ENCODE data around the gene APP.

Gene APP

GRCh38 chr21:26077521-26077920 lies 93.0 kb downstream of the APP start:
- CTCF ChIA-PET, result no interaction called here

DNA sequence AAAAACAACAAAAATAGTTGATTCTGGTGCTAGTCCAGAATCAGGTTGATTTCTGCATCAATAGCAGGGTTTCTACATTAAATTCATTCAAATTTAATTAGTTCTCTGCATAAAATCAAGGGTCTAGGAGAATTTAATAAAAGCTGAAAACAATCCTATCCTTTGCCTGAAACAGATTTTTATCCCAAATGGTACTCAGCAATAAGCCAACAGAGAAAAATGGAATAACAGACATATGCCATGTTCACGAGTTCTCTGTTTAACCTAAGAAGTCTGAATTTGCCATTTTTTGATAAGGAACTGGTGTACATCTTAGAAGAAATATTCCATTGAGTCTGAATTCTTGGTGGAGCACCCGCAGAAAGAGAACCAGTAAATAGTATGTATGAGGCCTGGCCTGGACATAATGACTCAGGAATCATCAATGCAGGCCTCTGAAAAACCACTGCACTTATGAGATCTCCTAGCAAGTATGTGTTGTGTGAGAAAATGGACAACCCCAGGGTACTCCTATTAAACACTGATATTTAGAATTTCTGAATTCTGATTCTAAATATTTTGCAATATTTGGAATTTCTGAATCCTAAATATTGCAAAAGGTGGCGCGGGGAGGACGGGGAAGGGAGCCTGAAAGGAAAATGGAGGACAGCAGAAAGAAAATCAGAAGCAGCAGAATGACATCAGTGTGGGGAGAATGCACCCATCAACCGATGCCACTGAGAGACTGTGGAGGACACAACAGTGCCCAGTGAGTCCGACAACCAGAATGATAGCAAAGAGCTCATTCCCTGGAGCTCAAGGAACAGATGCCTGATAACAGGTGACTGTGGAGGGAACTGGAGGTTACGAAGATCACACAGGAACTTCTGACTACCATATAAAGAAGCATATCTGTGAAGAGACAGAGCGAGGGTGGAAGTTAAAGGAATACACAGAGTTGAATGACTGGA lies 97.6 kb downstream of the APP start:
- no peak for DNase-seq (ENCODE audit: extremely low spot score)
- TF ChIP-seq, protein P1, sequence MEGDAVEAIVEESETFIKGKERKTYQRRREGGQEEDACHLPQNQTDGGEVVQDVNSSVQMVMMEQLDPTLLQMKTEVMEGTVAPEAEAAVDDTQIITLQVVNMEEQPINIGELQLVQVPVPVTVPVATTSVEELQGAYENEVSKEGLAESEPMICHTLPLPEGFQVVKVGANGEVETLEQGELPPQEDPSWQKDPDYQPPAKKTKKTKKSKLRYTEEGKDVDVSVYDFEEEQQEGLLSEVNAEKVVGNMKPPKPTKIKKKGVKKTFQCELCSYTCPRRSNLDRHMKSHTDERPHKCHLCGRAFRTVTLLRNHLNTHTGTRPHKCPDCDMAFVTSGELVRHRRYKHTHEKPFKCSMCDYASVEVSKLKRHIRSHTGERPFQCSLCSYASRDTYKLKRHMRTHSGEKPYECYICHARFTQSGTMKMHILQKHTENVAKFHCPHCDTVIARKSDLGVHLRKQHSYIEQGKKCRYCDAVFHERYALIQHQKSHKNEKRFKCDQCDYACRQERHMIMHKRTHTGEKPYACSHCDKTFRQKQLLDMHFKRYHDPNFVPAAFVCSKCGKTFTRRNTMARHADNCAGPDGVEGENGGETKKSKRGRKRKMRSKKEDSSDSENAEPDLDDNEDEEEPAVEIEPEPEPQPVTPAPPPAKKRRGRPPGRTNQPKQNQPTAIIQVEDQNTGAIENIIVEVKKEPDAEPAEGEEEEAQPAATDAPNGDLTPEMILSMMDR (IDR thresholded peaks at IDR 0.05; ENCODE audit: control extremely low read depth, extremely low read depth, low read depth, missing control alignments), result no peak
- ChIA-PET CTCF (interaction anchor here (0.6 to 1.7 kb wide), 3 partner anchors 11 to 48 kb away, joined by 3 to 5 read pairs (median 5); no protein-coding TSS in a partner anchor), POLR2A (no interaction called here)

More at GRCh38 chr21:26077521-26077920, 93.0 kb downstream of the APP start:
- POLR2A ChIA-PET, result no interaction called here
- TF ChIP-seq, protein P1 (IDR thresholded peaks at IDR 0.05; ENCODE audit: control extremely low read depth, extremely low read depth, low read depth, missing control alignments), result no peak
- no peak for DNase-seq (ENCODE audit: extremely low spot score)

DNA sequence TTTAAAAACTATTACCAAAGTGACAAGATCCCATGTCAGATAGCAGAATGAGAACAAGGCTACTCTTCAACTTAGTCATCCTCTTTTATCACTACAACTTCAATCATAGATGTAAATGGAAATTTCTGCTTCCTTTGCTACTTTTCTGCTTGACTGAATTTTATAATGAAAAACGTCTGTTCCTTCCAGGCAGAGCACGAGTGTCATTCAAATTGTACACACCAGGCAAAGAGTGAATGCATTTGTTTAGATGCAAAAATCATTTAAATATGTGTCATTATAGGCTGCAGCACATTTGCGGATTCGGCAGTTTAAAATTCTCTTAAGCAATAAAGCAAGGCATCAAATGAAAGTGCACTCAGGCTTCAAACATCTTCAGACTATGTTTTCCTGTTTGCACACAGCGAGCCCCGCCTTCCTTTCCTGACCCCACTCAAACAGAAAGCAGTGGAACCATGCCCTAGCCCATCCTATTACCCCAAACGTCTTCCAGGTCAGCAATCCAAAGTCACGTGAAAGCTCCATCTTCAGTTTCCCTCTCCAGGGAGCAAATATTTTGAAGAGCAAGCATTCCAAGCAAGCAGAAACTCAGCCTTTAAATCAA lies 99.6 kb downstream of the APP start:
- POLR2A ChIA-PET, result no interaction called here
- no peak for DNase-seq (ENCODE audit: extremely low spot score)

DNA sequence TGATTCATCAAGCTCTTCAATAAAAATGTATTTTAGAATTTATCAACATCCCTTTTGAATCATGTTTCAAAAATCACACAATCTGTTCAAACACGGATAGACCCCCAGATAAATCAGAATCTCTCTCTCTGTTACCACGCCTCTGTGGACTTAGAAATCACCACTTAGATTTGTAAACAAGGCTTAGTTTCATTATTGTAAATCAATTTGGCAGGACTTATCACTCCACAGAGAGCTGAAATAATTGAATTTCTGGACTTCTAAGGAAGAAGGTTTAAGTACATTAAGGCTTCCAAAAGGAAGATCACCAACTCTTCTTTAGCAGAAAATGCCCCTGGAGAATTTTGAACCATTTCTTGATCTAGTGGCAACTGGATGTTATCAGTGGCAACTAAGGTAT lies 100.4 kb downstream of the APP start:
- ChIA-PET CTCF (interaction anchor here (1.1 kb wide), 1 partner anchor 13 kb away, joined by 4 read pairs; no protein-coding TSS in a partner anchor), POLR2A (no interaction called here)
- TF ChIP-seq, protein P1 (IDR thresholded peaks at IDR 0.05; ENCODE audit: control extremely low read depth, extremely low read depth, low read depth, missing control alignments), result no peak
- DNase-seq (ENCODE audit: extremely low spot score), result no peak

More for the DNA sequence above, 99.6 kb downstream of the APP start:
- CTCF ChIA-PET, result interaction anchor here (1.1 to 1.7 kb wide), 3 partner anchors 8 to 12 kb away, joined by 3 to 5 read pairs (median 4); no protein-coding TSS in a partner anchor
- TF ChIP-seq, protein P1 (IDR thresholded peaks at IDR 0.05; ENCODE audit: control extremely low read depth, extremely low read depth, low read depth, missing control alignments), result no peak

- ChIA-PET POLR2A (no interaction called here), CTCF (no interaction called here)
- TF ChIP-seq, protein P1 (IDR thresholded peaks at IDR 0.05; ENCODE audit: control extremely low read depth, extremely low read depth, low read depth, missing control alignments), result no peak
- DNase-seq (ENCODE audit: extremely low spot score), result no peak
Observed at GRCh38 chr21:26068776-26069175, 101.8 kb downstream of the APP start.

DNA sequence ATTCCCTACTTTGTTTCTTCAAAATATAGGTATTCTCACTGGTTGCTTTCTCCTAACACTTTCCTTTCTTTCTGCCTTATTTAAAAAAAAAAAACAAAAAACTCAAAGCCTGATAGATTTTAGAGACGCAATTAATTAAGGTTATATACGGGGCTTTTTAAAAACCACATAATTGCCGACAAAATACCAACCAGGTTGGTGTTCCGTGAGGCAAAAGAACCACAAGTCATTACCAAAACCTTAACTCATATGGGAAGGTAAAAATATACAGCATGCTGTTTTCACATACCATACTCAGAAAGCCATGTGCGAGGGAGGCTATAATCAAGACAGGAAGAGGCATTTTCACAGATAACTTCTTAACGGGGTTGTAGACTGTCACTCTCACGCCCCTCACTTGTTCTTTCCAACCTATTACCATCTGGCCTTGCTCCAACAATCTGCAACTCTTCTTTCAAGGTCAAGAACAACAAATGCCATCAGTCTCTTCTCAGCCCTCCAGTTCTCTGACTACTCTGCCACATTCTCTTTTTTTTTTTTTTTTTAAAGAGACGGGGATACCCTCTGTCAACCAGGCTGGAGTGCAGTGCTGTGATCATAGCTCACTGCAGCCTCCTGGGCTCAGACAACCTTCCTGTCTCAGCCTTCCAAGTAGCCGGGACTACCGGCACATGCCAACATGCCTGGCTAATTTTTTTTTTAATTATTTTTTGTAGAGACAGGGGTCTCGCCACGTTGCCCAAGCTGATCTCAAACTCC lies 102.6 kb downstream of the APP start:
- CTCF ChIA-PET, result no interaction called here
- no peak for DNase-seq (ENCODE audit: extremely low spot score)
- POLR2A ChIA-PET, result no interaction called here
- TF ChIP-seq, protein P1 (IDR thresholded peaks at IDR 0.05; ENCODE audit: control extremely low read depth, extremely low read depth, low read depth, missing control alignments), result no peak
